Inflammatory macrophage treated with lipopolysaccharide for 1 hour (primary cell): ENCODE data around the gene CCDC197.
A peak's percentile ranks its signal among the peaks of the same experiment; 100 is the strongest.

ENCODE experiments used
- DNase-seq, 2 donors: peaks; one replicate each; pipeline ENCODE4 v3.0.0-alpha.2; 2020 to 2022

Gene CCDC197

DNA sequence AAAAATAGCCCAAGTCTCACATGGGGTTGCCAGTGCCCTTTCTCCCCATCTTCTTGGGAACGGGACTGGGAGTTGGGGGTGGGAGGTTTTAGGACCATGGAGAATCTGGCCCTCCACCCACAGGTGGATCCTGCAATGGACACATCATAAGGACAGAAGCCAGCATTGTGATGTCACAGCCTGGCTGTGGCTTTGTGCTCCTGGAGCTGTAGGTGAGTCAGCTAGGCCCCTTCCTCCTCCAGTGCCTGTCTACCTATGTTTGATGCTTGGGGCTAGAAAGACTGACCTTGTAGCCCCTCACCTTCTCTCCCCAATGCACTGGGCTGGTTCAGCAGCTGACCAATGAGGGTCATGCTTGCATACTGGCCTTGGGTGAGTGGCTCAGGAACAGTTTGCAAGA lies at the start of gene CCDC197:
CCDC197 (plus strand) TSS at position 220 of the 400 bp plus-strand sequence. CDS start 831 bp downstream, outside the sequence.
- DNase-seq = no peak

DNA sequence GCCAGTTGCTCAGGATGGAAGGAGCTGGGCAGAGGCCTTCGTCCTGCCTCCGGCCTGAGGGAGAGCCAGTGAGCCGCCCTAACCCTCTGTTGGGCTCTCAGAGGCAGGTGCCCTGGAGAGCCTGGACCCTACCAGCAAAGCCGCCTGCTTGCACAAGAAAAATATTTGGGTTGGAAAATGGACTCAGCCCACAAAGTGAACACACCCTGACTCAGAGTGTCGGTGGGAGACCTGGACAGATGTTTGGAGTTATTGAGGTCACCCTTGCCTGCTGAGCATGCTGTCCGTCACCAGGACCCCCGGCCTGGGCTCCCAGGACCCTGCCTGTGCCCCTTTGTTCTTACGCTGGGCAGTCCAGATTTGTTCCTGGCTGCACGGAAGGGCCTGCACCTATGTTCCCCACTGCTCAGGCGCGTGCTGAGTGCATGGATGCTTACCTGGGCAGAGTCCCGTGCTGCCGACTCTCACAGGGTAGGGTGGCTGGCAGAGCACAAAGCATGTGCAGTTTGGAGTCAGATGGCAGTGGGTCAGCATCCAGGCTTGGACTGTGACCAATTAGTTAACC lies 47.5 kb upstream of the CCDC197 start:
- no peak for DNase-seq

DNA sequence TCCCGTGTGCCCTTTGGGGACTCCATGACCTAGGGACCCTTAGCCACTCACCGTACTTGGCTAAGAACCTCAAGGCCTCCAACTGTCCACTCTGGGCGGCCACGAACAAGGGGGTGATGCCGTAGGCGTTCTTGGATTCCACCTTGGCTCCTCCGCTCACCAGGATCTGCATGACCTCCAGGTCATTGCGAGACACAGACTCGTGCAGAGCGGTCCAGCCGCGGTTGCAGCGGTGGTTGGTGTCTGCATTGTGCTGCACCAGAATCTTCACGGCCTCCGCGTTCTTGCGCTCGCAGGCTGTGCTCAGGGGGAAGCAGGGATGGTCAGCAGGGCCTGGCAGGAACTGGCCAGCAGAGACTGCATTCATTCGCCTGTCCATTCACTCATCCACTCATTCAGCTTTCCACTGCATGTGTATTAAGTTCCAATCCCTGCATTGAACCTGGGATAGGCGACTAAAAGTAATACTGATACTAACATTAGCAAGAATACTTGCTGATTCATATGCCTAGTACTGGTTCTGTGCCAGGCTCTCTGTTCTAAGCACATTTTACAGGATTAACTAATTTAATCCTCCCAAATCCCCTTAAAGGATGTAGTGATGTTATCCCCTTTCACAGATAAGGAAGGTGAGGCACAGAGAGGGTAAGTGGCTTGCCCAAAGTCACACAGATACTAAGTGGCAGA lies 46.0 kb upstream of the CCDC197 start:
- no peak for DNase-seq

DNA sequence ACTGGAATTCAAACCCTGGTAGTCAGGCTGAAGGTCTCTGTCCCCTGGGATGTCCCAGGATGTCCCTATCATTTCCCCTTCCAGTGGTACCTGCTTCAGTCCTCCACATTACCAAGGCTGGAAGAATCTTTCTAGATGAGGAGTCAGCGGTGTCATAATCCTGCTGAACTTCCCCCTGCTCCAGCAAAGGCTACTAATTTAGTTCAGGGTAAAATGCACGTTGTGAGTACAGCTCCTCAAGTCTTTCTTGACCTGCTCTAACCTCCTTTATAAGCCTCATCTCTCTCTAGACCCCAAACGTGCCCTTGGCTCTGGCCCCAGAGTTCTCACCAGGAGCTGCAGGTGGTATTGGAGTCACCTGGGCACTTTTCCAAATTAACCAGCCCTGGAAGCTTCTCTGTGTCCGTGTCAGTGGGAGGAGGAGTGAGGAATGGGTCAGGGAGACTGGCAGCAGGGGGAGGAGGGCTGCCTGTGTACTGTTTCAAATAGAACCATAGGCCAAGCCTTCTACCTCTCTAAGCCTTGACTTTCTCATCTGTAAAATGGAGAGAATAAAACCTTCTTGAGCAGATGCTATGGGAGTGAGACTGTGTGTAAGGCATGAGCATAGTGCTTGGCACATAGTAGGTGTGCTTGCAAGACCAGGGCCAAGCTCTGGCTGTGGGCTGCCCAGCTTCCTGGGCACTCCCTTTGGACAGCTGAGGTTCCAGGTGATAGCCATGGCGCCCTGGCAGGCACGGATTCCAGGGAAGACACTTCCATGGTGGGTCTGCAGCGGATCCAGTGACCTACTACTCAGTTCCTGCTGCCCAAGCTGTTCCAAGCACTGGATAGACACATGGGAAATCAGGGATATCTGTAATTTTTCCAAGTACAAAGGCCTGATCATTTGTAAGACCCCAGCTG lies 45.2 kb upstream of the CCDC197 start:
- no peak for DNase-seq

DNA sequence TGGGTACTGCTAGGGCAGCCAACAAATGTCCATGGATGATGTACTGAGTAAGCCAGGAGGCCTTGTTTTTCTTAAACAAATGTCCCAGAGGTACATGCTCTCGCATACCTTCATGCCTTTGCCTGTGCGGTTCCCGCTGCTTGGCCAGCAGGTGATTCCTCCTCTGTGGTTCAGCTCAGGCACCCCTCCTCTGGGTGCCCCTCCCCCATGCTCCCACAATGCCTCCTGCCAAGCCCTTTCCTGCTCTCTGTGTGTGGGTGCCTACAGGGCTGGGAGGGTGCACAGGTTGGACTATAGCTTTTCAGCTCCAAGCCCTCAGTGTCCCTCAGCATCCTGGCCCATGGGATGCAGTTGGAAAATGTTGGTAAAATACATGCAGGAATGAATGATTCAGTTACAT lies 44.3 kb upstream of the CCDC197 start:
- no peak for DNase-seq

DNA sequence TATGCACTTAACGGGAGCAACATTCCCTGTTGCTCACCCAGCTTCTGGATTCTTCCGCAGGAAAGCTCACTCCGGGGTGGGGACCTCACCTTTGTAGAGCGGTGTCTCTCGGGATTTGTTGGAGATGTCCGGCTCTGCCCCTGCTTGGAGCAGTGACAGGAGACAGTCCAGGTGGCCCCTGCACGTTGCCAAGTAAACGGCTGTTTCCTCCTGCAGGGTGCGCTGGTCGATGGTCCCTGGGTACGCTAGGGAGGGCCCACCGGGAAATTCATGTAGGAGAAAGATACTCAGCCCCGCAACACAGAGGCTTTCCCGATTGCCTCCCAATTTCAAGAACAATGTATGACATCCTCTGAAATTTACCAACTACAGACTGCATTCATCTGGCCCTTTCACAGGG lies 43.8 kb upstream of the CCDC197 start:
- DNase-seq = no peak

DNA sequence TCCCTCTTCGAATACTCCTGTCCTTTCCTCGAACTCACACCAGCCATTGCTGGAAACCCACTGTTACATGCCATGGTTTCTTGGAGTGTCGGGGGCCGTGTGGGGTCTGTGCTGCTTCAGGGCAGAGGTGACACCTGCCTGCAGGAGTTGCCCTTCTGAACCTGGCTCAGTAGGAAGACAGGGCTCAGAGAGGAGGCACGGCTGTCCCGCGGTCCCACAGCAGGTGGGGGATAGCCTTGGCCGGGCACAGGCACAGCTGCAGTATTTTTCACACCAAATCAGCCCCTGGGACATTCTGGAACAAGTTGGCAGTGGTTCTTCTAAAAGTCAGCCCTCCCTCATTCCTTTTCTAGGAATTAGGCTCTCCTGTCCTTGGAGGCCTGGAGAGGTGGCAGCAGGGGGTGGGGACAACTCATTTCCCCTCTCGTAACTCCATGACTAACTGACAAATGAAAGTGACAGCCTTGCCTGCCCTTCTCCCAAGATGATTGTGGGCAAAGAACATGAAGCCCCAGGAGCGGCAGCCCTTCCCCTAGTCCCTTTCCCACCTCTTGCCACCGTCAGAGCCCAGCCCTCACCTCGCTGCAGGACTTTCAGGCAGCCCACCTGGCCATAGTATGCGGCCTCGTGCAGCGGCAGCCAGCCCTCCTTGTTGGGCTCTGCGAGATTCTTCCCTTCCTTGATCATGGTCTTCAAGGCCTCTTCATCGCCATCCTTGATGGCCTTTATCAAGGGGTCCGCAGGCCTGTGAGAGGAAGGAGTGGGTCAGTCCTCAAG lies 43.2 kb upstream of the CCDC197 start:
- no peak for DNase-seq

DNA sequence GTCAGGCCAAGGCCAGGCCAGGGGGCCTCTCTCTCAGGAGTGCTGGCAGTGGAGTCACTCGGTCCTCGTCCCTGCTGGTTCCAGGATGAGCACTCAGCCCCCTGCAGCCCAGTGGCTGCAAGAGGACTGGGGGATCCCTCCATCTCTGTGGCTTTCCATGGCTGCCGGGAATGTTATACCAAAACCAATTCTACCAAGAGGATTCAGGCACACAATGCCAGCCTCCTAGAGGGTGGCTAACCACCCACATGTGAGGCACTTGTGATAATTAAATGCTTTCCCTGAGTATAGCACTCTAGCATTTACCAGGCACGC lies 42.6 kb upstream of the CCDC197 start:
- no peak for DNase-seq

DNA sequence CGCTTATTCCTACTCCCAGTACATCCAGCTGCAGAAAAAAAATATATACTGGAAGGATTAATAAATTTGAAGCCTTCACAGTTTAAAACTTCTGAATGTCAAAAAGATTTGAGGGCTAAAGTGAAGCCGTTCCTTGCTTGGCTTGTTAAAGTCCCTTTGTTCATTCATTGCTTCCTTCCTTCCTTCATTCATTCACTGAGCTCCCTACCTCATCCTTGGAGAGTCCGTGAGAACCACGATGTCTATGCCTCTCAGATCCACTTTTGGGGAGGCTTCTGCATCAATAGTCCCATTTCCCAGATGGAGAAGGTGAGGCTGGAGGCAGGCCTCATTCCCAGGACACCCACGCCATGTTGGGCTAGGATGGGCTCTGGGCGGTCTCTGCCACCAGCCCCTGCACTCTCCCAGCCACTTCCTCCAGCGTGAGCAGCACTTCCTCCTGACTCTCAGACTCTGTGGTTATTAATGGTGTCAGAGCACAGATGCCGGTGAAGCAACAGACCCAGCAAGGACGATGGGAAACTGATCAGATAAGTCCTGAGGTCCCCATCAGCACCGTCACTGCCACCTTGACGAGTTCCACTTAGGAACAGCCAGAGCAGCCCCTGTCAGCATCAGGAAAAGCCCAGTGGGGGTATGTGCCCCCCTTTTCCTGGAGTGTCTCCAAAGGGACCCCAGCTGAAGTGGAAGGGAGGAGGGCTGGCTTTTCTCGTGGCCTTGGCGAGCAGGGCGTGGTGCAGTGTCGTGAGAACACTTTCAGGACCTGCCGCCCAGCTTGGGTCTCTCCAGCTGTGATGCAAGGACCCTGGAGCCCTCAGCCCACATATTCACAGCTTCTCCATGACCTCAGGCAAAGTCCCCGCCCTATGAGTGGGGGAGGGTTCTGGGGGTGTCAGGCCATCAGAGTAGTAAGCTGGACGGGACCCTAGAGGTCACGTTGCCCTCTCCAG lies 41.9 kb upstream of the CCDC197 start:
- peak; percentile 79 to 93 for DNase-seq

DNA sequence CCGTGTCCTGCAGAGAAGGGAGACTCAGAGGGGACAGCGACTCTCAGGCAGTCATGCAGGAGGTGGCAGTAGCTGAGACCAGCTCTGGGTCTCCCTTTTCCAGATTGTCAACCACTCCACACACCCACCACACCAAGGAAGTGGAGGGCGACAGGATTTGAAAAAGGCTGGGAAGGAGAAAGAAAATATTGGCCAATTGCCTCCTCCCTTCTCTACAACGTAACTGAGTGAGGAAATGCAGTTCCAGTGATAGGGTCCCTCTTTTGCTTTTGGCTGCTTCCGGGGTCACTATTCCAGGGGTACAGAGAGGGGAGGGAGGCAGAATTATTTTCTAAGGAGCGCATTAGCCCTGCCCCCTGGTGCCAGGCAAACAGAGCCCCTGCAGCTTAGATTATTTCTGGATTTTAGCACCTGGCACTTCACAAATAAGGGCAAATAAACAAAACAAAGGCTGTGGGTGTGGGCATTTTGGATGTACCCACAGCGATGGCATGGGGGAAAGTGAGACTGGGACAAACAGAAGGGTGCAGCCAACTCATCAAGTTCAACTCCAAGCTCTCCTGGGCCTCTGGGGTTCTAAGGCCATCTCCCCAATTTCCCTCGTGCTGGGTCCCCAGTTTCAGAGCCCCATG lies 41.1 kb upstream of the CCDC197 start:
- DNase-seq = peak in 1 of 2 donors; percentile 61

DNA sequence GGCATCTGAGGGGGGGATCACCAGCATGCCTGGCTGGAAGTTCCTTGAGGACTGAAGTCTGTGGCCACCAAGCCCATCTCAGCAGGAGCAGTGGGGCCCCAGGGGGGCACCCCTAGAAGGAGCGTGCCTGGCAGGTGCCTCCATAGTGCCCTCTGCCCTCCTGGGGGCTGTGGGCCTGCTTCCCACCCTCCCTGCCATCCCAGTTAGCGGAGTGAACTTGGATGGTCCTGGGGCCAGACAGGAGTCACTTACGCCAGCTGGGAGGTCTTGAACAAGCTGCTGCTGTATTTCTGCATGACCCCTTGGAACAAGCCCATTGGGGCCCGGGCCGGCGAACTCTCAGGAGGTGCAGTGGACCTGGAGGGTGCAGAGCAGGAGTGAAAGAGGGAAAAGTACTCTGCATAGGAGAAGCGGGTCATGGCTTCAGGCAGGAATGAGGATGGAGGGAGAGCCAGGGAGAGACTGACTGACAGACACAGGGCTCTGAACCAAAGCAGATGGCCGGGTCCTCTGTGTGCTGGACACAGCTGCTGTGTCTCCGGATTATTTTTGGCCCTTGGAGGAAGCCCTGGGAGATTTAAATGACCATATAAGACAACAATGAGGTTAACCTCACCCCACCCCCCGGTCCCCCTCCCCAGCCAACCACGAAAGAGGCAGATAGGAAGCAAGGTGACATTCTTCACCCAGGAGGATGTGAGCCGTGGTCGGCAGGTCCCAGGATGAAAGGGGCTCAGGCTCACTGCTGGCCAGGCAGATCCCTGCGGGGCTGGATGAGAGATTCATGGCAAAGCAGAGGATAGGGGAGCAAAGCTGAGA lies 40.4 kb upstream of the CCDC197 start:
- no peak for DNase-seq

DNA sequence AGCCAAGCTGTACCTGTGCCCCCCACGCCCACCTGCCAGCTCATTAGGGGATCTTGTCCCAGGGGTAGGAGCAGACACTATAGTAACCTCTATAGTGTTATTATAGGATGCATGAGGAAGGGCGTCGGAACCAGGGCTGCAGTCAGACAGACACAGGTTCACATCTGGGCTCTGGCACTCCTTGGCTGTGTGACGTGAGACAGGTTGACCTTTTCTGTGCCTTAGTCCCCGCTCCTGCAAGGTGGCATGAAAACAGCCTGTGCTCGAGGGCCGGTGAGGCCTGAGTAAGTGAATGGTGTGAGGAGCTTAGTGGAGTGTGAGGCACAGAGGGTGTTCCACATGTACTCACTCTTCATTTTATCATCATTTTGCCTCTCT lies 39.8 kb upstream of the CCDC197 start:
- DNase-seq = no peak

DNA sequence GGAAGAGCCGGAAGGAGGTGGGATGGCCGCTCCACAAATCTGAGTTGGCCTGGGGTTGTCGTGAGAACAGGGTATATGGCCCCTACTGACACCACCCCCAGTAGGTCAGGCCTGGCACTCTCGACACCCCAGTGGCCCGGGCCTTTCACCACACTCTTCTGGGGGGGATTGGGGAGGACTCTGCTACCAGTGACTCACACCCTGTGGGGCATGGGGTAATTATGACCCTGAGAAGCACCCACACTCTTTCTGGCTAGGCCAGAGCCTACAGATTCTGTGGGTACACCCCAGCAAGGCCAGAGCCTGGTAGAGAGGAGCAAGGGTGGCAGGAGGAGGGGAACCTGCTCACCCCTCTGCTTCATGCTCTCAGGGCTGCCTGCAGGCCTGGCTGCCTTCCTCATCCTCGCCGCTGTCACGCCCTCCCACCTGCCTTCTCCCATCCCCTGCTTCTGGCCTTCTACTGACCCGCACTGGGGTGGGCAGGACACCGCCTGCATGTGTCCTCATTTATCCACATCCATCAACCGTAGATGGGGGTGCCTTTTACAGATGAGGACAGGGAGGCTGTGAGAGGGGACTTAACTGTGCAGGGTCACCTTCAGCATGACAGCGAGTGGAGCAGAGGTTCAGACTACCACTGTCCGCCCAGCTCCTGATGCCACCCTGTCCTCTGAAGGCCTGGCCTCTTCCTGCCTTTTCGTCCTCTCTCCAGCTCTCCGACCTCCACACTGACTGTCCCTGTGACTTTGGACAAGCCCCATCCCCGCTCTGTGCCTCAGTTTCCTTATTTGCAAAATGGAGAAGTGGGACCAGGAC lies 39.1 kb upstream of the CCDC197 start:
- DNase-seq = peak in 1 of 2 donors; percentile 68

DNA sequence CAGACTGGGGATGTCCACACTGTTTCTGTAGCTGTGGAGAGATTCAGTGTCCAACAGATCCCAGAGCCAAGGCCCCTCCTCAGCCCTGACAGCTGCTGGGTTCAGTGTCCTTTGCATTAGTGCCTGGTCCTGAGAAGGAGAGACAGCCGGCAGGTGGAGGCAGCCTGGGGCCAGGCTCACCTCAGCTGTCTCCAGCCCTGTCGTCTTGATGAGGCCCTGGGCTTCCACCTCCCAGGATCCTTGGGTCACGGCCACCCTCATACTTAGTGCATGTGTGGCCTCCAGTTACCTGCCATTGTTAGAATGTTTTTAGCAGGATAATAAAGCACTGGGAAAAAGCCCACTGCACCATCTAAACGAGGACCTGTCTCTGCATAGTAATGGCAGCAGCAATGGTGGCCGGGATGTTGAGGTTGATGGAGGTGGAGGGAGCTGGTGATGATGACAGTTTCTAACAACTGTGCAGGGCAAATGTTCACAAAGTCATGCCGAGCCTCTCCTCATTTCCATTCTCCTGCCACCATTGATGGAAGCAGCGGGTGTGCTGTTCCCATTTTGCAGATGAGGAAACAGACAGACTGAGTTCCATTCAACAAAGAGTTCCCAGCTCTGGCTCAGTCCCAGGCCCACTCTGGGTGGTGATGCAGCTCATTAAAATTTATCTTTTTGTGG lies 38.4 kb upstream of the CCDC197 start:
- DNase-seq = no peak

DNA sequence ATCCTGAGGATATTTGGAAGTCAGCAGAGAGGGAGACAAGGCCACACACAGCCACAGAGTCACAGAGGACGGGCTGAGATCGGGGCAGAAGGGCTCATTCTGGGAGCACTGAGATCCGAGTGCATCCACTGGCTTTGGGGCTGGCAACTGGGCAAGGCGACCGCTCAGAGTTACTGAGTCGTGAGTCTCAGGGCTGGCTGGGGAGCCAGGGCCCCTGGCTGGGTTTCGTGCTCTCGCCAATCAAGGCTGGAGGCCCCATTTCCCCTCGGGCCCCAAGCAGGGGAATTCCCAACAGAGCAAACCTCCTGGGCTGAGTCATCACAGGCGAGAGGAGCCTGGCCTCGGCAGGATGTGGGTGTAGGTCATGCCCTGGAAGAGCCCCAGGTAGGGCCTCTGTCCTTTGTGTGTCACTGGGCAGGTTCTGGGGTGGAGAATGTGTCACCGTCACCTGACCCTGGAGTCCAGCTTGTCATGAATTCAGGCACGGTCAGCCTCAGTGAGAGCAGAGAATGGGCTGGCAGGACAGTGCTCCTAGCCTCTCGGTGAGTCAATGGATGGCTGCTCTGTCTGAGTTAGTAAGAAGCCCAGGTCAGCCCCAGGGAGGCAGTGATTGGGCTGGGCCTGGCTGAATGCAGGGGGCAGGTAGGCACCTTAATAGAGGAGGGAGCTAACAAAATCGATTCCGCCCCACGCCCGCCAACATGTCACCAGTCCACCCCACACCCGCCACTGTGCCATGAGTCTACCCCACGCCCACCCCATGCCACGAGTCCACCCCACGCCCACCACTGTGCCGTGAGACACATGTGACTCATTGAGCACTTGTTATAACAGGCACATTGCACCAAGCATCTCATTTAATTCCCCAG lies 37.6 kb upstream of the CCDC197 start:
- peak; percentile 90 to 96 for DNase-seq

DNA sequence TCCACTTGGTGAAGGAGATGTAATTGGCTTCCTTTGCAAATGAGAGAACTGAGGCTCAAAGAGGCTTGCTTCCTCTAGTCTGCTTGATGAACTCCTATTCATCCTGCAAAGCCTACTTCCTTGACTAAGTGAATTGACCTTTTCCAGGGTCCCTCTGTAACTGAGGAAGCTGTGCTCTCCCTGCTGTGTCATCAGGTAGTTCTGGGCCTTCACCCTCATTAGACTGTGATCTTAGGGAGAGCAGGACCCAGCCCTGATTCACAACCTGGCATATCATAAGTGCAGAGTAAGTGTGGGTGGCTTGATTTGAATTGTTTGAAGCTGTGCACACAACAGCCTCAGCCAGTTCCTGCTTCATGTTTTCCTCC lies 37.0 kb upstream of the CCDC197 start:
- DNase-seq = no peak

DNA sequence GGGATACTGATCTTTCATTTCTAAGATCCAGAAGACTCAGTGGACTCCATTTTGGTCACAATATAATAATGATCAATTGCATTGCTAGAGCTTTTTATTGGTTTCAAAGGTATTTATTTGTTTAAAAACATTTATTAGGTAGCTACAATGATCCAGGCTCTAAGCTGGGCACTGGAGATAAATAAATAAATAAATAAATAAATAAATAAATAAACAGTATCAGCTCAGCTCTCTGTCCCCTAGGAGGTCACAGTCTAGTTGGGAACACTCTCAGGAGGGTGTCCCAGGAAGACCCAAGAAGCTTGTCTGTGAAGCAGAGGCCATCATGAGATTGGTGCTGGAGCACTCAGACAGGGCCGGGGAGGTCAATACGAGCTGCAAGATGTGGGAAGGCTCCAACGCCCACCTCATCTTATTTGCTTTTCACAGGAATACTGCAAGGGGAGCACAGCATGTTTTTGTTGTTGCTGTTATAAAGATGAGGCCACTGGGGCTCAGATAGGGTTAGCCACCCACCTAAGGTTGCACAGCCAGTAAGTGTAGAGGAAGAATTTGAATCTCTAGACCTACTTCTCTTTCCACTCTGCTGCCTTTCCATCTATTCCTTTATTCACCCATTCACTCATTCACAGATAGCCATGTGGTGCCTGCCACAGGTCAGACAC lies 36.2 kb upstream of the CCDC197 start:
- no peak for DNase-seq

DNA sequence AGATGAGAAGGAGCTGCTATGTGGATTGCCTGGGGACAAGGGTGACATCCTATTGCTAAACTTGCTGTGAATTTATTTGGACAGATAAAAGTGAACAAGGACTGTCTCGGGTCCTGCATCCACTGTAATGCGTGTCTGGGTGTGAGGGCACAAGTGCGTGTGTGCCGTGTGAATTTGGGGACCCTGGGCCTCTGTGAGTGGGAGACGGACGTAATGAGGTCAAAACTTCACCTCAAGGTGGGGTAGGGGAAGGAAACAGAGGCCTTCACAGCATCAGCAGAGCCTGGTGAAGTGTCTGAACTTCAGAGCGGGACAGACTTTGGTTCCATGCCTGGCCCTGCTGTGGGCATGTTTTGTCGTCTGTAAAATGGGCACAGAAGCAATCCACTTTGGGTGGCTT lies 35.5 kb upstream of the CCDC197 start:
- no peak for DNase-seq
